ENCODE measurements around the gene AHI1. TPM values are rescaled to one million over a fixed set of nuclear protein-coding genes. Genes with fewer than 3 reads are reported as not detected.

Gene AHI1
- polyA plus RNA-seq, 1 donor (not counting 4 experiments of a cell fraction or from before 2014, with no cell fraction given): 7.0 TPM

DNA sequence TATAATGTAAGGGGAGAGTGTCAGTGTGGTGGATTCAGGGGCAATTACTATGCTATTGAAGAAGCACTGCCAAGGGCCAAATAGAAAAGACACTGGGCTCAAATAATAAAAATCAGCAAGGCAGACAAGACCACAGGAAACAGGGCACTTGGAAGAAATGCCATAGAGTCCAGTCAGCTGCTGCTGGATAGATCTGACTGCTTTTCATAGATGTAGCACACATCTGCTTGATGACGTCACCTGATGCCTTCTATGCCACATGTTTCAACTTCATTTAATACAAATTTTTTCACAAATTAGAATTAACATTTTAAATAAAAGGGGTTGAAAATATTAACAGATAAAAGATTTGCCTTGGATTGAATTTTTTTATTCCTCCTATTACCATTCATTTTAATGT lies 23.9 kb upstream of the AHI1 start:
- no peaks in the 10 kb centered on the region for H3K4me1 ChIP-seq (ENCODE audit: control insufficient read depth, extremely low read depth, insufficient read depth, low read length)
- H3K36me3 ChIP-seq (ENCODE audit: control insufficient read depth in 2 of 2, extremely low read depth in 1 of 2, insufficient read depth in 2 of 2, low read length in 2 of 2): no peaks in the 10 kb centered on the region
- H3K9me1 ChIP-seq (ENCODE audit: control insufficient read depth, extremely low read depth, insufficient read depth, low read length): no peaks in the 10 kb centered on the region
- H3K4me2 ChIP-seq (ENCODE audit: control insufficient read depth, extremely low read depth, insufficient read depth, low read depth, low read length): no peak overlapping the region
- dilution Hi-C loops (cut with MboI; ENCODE audit: extremely low pct_ligation_motif_present, low sequenced_read_pairs): no loop called here
- H3K27ac ChIP-seq (ENCODE audit: control insufficient read depth, insufficient read depth, low read length): no peak overlapping the region
- H2AFZ ChIP-seq (ENCODE audit: control insufficient read depth, low read length): no peak overlapping the region
- FAIRE-seq (no peak), DNase-seq (ENCODE audit: low read depth, low spot score) (no peak)
- no peaks in the 10 kb centered on the region for H4K20me1 ChIP-seq (ENCODE audit: control insufficient read depth, extremely low read depth, insufficient read depth, low read length)
- TF ChIP-seq CTCF (optimal IDR thresholded peaks at IDR 0.05 in 1 of 3, IDR thresholded peaks at IDR 0.05 in 1 of 3, conservative IDR thresholded peaks at IDR 0.05 in 1 of 3; ENCODE audit: extremely low read depth in 1 of 3, insufficient read depth in 2 of 3, low read length in 3 of 3) (no peak), EZH2 (IDR thresholded peaks at IDR 0.05; ENCODE audit: low read length) (no peak)
- no peak overlapping the region for H3K4me3 ChIP-seq (ENCODE audit: control insufficient read depth in 2 of 3, extremely low read depth in 1 of 3, insufficient read depth in 2 of 3, low read depth in 1 of 3, low read length in 3 of 3)
- H3K79me2 ChIP-seq (ENCODE audit: control insufficient read depth, insufficient read depth, low read length): no peaks in the 10 kb centered on the region
- no peaks in the 10 kb centered on the region for H3K27me3 ChIP-seq (ENCODE audit: control insufficient read depth, extremely low read depth, insufficient read depth, low read length)
- no peaks in the 10 kb centered on the region for H3K9me3 ChIP-seq (ENCODE audit: control insufficient read depth, low read depth, low read length)
- H3K9ac ChIP-seq (ENCODE audit: control insufficient read depth, extremely low read depth, insufficient read depth, low read length): no peak overlapping the region

DNA sequence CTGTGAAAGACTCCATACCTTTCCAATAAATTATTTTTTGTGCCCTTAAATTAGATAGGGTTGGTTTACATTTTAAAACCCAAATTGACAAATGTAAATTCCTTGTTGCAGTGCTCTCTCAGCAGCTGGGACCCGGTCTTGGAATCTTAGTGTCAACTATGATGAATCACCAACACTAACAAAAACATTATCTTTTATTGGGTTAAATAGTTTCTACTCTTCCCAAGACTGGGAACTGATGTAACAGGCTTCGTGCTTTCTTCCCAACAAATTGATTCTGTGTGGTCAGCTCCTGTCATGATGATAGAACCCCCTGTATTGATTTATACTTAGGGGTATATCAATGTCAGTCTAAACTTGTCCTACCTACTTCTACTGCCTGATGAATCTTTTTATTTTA lies 23.2 kb upstream of the AHI1 start:
- Histone ChIP-seq H2AFZ (ENCODE audit: control insufficient read depth, low read length) (no peak overlapping the region), H3K9ac (ENCODE audit: control insufficient read depth, extremely low read depth, insufficient read depth, low read length) (no peak overlapping the region)
- TF ChIP-seq EZH2 (IDR thresholded peaks at IDR 0.05; ENCODE audit: low read length): no peak
- TF ChIP-seq CTCF (optimal IDR thresholded peaks at IDR 0.05 in 1 of 3, IDR thresholded peaks at IDR 0.05 in 1 of 3, conservative IDR thresholded peaks at IDR 0.05 in 1 of 3; ENCODE audit: extremely low read depth in 1 of 3, insufficient read depth in 2 of 3, low read length in 3 of 3): no peak

More for the DNA sequence above, 23.2 kb upstream of the AHI1 start:
- H3K36me3 ChIP-seq (ENCODE audit: control insufficient read depth in 2 of 2, extremely low read depth in 1 of 2, insufficient read depth in 2 of 2, low read length in 2 of 2): no peaks in the 10 kb centered on the region
- no peak for DNase-seq (ENCODE audit: low read depth, low spot score)
- no peaks in the 10 kb centered on the region for H4K20me1 ChIP-seq (ENCODE audit: control insufficient read depth, extremely low read depth, insufficient read depth, low read length)
- H3K27me3 ChIP-seq (ENCODE audit: control insufficient read depth, extremely low read depth, insufficient read depth, low read length): no peaks in the 10 kb centered on the region
- no peaks in the 10 kb centered on the region for H3K9me3 ChIP-seq (ENCODE audit: control insufficient read depth, low read depth, low read length)
- H3K4me1 ChIP-seq (ENCODE audit: control insufficient read depth, extremely low read depth, insufficient read depth, low read length): no peaks in the 10 kb centered on the region
- H3K4me3 ChIP-seq (ENCODE audit: control insufficient read depth in 2 of 3, extremely low read depth in 1 of 3, insufficient read depth in 2 of 3, low read depth in 1 of 3, low read length in 3 of 3): no peak overlapping the region
- no peaks in the 10 kb centered on the region for H3K9me1 ChIP-seq (ENCODE audit: control insufficient read depth, extremely low read depth, insufficient read depth, low read length)
- no peak overlapping the region for H3K27ac ChIP-seq (ENCODE audit: control insufficient read depth, insufficient read depth, low read length)
- H3K79me2 ChIP-seq (ENCODE audit: control insufficient read depth, insufficient read depth, low read length): no peaks in the 10 kb centered on the region
- no peak for FAIRE-seq
- no peak overlapping the region for H3K4me2 ChIP-seq (ENCODE audit: control insufficient read depth, extremely low read depth, insufficient read depth, low read depth, low read length)
- dilution Hi-C loops (cut with MboI; ENCODE audit: extremely low pct_ligation_motif_present, low sequenced_read_pairs): no loop called here

Data from keratinocyte (primary cell).